Activated CD4-positive, alpha-beta T cell treated with anti-CD3 and anti-CD28 coated beads, Interleukin-2, amount 50 U/mL, for 16 hours (primary cell): ENCODE data around the gene GNG12.

Experiments
- DNase-seq: peaks from one replicate; pipeline ENCODE4 v3.0.0-alpha.2; 2020

GNG12 gene

GRCh38 chr1:67777440-67777839 lies 55.8 kb downstream of the GNG12 start:
- no peak for DNase-seq

DNA sequence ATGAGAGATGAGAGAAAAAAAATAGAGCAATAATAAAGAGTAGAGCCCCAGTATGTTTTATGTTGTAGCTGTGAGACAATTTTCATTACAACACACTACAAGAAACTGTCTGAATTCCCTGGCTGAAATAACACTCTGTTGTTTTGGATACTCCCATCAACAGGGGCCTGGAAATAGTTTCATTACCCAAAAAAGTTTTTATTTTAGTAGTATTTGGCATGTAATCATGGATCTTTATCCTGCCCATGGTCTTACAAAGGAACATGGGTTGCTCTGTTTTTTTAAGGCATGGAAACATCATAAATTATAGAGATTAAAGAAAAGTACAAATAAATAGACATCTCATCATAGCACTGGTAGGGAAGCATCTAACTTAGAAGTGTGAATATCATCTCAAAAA lies 56.3 kb downstream of the GNG12 start:
- DNase-seq: no peak

GRCh38 chr1:67773462-67773861 lies 59.8 kb downstream of the GNG12 start:
- no peak for DNase-seq

- DNase-seq: no peak
Observed at GRCh38 chr1:67771749-67772148, 61.5 kb downstream of the GNG12 start.

DNA sequence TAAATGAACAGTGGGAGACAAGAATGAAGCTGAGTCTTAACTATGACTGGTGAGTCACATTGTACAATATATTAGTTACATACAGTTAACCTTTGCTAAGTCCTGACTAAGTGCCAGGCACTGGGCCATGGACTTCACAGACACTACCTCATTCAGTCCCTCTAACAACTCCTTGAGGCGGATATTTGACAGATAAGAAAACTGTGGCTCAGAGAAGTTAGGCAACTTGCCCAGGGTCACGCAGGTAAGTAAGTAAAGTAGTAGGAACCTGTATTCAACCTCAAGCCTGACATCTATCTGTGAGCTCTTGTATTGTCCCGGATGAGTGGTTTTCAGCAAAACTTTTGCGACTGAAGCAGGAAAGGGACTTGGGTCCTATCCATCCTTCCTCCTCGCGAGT lies 62.1 kb downstream of the GNG12 start:
- DNase-seq: no peak

DNA sequence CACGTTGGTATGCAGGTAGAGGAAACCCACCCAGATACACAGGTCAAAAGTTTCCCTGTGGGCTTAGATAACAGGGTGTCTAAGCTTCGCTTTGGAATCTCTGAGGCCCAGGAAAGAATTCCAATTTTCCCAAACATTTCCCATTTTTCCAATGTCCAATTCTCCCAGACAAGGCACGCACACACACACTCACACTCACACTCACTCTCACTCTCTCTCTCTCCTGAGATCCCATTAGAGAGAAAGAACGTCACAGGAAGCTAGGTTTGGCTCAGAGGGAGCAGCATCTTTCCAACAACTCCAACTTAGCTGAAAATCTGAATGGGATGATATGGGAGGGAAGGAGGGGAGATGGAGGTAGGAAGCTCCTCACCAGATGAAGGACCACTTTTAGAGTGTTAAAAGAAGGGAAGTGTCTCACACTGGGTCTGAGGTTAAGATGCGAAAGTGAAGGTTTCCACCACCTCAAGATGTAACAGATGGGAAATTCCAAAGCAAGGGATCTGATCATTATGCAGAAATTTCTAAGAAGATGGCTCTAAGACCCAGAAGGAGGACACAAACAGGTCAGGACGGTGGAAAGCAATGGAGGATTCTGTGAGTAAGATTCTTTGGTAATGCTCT lies 63.5 kb downstream of the GNG12 start:
- DNase-seq: no peak

DNA sequence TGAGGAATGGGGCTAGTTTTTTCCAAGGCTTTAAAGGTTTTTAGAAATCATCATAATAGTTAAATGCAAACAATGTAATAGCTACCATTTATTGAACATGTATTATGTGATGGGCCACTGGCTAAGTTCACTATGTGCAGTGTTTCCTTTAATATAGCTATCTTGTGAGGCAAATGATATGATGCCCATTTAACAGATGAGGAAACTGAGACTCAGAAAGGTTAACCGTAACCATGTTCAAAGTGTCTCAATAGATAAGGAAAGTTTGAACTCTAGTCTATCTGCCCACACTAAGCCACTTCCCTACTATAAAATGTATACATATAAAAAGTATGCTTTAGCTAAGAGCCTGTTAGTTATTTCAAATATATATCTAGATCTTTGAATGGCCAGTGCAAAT lies 64.8 kb downstream of the GNG12 start:
- DNase-seq: no peak

DNA sequence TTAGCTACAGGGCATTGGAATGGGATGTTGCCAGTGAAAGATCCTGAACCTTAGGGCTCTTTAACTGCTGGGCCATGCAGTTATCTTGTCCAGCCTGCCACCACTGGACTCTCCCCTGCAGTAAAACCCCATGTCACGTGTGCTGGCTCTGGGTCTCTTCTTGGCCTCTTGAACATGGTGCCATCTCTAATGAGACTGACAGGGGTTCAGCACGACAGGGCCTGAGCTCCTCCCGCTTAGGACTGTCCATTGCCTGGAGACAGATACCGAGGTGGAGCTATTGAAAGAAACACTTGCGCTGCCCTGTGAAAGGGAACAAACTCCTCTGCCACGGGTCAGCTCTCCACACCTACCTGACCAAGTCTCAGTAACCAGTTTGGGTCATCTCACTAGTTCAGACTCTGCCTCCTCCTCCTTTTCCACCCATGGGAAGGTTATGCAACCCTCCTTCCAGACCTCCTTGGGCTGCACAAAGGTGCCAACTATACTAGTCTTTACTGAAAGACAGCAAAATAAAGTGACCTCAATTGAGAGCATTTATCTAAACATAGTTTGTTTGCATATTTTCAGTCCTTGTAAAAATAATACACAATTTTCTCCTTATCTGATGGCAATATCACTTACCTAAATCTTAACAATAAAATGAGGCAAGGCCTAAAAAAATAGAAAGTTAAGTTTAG lies 66.0 kb downstream of the GNG12 start:
- DNase-seq: no peak

DNA sequence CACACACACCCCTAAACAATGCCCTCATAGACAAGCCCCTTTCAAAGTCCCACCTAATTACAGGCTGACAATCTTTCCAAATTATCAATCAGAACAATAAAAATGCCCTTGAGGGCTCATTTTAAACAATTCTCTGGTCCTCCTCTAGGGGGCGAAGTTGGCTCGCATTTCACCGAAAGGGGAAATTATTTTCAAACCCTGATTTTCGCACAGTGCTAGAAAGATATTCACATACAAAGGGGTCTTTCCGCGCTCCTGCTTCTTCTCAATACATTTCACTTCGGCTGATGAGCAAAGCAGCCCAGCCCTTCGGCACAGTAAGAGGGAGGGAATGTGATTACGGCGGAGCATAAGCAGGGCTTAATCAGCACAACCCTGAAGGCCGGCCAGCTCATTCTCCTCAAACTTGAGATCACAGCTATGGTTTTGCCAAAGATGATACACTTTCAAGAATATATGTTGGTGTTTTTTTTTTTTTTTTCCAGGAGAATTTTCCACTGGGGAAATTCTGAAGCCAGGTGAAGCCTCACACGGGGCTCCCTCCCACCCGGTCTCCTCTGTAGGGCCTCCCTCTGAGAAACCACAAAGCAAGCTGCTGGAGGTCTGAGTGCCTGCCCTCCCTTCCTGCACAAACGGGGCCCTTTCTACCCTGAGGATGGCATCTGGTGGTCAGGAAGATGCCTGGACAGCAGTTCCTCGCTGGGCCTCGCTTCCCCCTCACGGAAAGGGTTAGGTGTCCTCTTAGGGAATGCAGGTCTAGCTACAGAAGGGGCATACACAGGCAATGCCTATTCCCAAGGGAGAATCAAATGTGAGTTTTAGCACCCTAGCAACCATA lies 66.9 kb downstream of the GNG12 start:
- peak; percentile 52 for DNase-seq

DNA sequence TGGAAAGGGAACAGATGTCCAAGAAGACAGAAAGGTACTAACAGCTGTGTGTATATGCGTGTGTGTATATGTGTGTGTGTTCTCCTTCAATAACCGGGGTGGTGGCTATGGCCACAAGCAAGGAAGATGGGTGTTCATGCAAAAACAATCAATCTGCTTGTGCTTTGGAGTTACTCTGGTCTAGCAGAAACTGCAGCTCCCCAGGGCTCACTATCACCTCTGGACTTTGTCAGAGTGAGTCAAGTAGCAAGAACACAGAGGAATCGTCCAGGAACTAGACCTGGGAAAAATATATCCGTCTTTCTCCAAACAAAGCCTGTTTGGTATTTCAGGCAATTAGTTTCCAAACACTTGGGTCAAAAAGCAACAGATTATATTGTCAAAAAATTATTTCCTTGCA lies 68.6 kb downstream of the GNG12 start:
- no peak for DNase-seq

GRCh38 chr1:67761730-67762129 lies 71.5 kb downstream of the GNG12 start:
- DNase-seq: no peak

- DNase-seq: no peak
Observed at GRCh38 chr1:67761091-67761490, 72.2 kb downstream of the GNG12 start.

DNA sequence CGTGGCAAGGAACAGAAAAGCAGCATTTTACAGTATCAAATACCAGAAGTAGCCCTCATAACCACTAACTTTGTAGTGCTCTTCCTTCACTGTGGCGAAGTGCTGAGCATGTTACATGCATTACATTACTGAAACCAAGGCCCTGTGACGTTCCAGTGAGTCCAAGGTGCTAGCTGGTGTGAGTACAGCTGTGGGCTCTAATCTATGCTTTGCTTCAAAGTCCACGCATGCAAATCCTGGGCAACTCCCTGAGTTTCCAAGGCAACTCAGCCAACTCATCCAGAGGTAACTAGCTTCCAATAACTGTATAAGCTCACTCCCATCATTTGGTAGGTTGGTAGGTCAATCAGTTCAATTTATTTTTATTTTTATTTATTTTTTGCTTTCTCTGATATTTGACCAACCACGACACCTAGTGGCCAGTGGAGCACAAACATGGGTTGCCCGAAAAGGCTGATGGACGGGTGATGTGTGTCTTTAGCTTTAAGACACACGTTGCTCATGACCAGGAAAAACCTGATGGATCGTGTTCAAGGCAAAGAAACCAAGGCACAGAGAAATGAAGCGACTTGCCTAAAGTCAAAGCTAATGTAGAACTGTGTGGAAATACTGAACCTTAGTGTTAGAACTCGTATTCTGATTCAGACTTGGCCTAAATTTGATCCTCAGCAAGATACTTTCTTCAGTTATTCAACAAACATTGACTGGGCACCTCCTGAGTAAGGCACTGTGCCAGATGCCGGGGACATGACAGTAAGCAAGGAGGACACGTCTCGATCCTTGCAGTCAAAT lies 73.0 kb downstream of the GNG12 start:
- peak; percentile 59 for DNase-seq

DNA sequence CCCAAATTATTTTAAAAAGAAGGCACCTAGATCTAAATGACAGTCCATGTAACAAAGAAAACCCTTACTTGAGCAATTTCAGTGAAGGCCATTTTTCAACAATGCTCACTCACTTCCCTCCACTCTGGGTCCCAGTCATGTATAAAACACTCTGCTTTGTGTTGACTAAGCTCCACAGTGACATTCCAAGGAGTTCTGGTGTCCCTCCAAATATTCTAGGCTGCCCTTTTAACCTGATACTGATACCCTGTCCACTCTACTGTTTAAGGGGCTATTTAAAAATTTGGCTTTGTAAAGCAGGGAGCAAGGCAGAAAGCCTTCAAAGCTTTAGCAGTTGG lies 73.6 kb downstream of the GNG12 start:
- DNase-seq: no peak

DNA sequence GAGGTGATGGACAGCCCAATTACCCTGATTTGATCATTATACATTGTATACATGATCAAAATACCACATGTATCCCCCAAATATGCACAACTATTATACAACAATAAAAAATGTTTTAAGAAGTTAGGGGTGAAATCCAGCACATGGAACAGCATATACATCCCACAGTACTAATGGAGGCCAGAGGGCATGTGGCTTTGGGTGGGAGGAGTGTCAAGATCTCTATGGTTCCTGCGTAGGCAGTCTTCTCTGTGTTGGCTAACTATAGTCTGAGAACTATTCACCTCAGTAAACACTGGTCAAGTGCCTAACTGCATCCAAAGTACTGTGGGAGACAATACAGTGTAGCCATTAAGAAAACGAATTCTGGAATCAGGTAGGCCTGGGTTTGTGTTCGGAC lies 74.2 kb downstream of the GNG12 start:
- no peak for DNase-seq

- DNase-seq: no peak
Observed at GRCh38 chr1:67755619-67756018, 77.6 kb downstream of the GNG12 start.

DNA sequence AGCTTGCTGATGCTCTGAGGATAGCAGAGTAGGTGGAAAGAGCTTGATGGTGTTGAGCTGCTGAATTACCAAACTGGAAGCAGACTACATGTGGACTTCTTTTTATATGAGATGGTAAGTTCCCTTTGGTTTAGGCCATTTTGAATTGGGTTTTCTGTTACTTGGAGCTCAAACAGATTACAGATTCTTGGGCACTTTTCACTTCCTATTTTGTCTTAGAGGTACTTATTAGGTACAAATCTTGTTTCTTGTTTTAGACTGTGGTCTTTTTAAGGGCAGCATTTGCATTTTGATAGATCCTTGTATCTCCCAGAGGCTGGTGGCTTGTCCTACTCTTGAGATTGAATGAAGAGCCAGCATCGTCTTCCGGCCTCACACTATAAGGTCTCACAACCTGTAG lies 78.1 kb downstream of the GNG12 start:
- no peak for DNase-seq

- DNase-seq: no peak
Observed at GRCh38 chr1:67754526-67754920, 78.7 kb downstream of the GNG12 start.

DNA sequence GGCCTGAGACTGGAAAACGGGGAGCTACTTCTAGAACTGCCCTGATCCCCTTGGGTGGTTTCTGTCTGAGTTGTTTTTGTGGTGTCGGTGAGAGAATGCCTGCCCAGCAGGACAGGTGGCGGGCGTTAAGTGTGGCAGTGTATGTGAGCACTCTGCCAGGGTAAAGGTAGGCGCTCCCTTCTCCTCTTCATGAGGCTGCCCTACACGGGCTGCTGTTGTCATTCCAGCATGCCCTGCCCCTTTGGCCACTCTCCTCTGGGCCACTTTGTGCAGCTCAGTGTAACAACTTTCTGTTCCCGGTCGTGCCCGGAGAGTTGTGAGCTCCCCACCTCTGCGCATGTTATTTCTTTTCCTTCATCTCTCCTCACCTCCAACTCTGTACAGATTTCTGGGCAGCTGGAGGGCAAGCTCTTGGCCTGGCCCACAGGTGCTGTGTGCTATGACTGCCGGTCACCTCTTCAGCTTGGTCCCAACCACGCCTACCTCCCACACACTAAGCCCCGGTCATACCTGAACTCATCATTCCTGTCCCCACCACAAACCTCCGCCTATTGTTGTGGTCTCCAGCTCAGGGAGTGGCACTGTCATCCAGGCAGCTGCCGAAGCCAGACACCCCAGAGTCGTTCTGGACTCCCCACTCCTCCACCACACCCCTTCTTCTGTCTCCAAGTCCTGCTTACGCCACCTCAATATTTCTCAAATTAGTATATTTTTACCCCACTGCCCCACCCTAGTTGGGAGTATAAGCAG lies 79.3 kb downstream of the GNG12 start:
- no peak for DNase-seq

GRCh38 chr1:67752306-67752705 lies 81.0 kb downstream of the GNG12 start:
- DNase-seq: no peak

GRCh38 chr1:67750691-67751054 lies 82.6 kb downstream of the GNG12 start:
- DNase-seq: no peak

- peak; percentile 8 for DNase-seq
Observed at GRCh38 chr1:67749844-67750690, 83.2 kb downstream of the GNG12 start.
